Left lobe of liver (tissue), 2 donors: ENCODE results near the gene DOCK1. TPM values are rescaled to one million over a fixed set of nuclear protein-coding genes. Genes with fewer than 3 reads are reported as not detected.

ENCODE experiments used
- ATAC-seq: fragments of 200-7000 bp; cut with Tn5 transposase; one replicate; pipeline ENCODE4 v1.9.1; 2020; ENCODE audit warnings: mild to moderate bottlenecking, moderate library complexity
- DNase-seq: peaks from one replicate; pipeline ENCODE4 v3.0.0-alpha.2; 2020; ENCODE audit warnings: low spot score
- total RNA-seq: library from RNA; stranded (reverse); gene quantifications from one replicate; pipeline ENCODE4 v1.2.1, GENCODE V29; 2021
- donor health status: DM: no; HTN: no; CAD: no; lungs with moderate emphysema.
- donor health status: DM: no; HTN: yes; CAD: no.

DOCK1 gene
- total RNA-seq, 1 donor from 2014 or later: 14.7 TPM

DNA sequence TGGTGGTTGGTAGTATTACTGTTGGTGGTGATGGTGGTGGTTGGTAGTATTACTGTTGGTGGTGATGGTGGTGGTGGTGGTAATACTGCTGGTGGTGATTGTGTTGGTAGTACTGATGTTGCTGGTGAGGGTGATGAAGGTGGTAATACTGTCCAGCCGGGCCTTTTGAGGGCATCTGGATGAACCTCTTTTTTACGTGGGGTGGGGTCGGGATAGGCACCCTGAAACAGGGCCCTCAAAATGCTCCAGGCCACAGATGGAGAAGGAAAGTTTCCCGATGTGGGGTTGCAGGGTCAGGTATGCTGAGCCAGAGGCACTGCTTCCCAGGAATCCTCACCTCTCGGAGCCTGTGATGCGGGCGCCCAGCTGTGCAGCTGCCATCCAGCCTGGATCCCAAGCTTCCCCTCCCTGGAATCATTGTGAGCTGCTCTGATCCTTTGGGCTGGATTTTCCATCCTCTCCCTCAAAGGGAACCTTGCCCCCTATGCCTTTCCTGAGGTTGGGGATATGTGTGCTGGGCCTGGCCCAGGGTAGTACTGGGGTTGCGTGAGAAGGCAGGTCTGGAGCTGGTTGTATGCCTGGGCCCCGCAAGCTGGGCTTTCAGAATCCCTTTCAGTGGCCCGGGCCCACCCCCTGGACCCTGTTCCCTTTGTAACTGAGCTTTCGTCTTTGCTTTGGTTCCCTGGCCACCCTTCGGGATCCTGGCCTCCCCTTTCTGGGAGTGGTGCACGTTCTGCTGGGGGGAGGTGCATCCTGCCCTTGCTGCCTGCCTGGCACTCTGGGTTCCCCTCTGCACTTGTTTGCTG, 43.3 kb downstream of the DOCK1 start:
- ATAC-seq (no peak), DNase-seq (no peak)

DNA sequence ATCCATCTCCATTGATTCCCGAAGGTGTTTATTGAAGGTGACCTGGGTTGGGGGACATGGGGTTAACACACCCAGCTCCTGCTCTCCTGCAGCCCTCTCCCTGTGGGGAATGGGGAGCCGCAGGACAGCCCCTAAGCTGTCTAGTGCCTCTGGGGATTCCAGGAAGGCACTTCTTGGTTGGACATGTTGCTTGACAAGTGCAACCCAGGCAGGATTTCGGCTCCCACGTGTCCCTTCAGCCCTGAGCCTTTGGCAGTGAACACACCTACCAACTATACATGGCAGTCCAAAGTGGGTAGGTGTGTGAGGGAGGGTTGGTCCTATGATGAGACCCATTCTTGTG, 43.9 kb downstream of the DOCK1 start:
- DNase-seq (no peak), ATAC-seq (no peak)

DNA sequence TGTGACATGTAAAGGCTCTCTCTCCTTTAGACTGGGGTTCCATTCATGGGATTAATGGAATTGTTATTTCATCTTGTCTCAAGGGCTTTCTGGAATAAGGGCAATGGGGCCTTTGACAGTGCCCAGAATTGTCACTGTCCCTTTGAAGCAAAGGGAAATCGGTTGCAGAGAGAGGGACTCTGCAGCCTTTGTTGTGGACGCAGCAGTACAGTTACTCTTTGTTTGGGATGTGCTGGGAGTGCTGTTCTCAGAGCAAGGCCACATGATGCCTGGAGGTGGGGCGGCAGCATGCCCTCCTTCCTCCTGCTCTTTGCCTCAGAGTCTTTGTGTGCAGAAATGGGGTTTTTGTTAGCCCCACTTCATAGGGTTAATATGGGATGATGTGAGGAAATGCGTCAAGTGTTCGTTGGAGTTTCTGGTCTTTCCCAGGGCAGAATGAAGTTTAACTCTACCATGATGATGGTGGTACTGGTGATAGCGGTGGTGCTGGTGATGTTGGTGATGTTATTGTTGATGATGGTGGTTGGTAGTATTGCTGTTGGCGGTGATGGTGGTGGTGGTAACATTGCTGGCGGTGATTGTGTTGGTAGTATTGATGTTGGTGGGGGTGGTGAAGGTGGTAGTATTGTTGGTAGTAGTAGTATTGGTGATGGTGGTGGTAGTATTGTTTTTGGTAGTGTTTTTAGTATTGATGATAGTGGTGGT, 45.3 kb downstream of the DOCK1 start:
- ATAC-seq (no peak), DNase-seq (no peak)

DNA sequence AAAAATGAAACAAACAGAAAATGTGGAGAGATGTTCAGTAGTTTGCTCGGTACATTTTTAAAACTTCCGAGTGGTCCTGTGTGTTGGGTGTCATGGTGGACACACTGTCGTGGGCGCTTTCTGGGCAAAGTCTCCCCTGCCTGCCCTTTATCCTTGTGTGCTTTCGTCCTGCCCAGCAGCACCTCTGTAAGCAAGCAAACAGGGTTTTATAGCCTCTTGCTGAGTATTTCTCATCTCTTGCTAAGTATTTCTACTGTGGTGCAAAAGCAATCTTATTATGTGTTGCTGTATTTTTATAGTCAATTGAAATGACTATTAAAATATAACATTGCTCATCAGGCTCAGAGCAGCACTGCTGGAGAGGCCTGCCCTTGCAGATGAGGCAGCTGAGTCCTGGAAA, 48.7 kb downstream of the DOCK1 start:
- ATAC-seq: no peak
- no peak for DNase-seq

DNA sequence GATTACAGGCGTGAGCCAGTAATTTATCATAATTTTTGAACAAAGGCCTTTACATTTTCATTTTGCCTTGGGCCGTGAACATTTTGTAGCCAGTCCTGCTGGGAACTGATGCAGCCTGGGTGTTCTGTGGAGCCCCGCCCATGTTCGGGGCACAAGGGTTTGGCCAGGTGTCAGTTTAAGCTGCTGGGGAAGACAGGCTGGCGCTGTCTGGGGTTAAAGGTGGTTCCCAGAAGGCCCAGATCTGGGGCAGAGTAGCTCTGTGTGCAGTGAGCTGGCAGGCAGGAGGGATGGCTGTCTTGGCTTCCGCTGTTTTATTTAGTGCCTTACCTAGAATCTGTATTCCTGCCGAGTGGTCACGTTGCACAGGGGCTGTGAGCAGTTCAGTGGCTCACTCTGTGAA, 50.2 kb downstream of the DOCK1 start:
- ATAC-seq: peak; percentile 91

DNA sequence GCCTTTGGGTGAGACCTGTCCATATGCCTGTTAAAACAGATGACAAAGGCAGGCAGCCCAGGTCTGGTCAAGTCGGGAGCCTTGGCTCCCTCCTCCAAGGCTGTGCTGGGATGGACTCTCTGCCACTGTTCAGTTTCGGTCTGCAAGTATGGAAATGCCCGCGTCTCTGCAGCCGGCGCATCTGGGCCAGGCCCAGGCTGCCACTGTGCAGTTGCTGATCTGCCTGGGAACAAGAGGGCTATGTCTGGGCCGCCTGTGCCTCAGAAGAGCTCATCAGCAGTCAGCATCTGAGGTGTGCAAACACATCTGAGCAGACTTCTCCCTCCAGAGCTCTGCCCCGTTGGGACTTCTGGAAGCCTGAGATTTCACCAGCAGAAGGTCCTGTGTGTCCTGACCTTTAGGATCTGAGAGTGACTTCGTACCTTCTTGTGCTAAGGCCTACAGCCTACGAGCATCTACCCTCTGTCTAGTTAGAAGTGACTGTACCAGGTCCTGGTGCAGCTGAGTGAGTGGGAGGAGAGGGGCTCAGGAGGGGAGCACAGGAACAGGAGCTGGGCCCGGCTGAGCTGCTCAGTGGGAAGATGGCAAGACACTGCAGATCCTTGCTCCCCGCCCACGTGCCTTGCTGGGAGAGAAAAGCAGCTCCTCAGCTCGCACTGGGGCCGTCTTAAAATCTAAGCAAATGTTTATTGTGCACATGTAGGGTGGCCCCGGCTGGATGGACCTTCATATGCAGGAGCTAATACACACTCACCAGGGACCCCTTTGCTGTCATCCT, 50.9 kb downstream of the DOCK1 start:
- DNase-seq (no peak), ATAC-seq (peak; percentile 10)

More for the DNA sequence above, 50.2 kb downstream of the DOCK1 start:
- DNase-seq: peak; percentile 60

DNA sequence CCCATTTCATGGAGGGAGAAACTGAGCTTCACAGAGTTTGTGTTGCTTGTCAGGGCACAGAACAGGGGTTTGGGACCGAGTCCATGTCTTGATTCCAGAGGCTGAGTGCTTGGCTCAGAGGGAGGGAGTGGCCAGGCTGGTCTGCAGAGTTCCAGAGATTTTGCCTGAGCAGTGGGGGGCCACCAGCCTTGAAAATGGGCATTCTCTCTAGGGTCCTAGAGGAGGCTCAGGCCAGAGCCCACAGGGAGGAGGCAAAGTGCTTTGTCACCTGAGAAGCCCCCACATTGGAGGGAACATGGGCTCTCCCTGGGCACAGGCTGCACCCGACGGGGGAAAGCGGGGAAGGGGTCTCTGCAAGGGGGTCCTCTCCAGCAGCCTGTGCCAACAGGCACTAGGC, 51.5 kb downstream of the DOCK1 start:
- ATAC-seq (no peak), DNase-seq (no peak)

DNA sequence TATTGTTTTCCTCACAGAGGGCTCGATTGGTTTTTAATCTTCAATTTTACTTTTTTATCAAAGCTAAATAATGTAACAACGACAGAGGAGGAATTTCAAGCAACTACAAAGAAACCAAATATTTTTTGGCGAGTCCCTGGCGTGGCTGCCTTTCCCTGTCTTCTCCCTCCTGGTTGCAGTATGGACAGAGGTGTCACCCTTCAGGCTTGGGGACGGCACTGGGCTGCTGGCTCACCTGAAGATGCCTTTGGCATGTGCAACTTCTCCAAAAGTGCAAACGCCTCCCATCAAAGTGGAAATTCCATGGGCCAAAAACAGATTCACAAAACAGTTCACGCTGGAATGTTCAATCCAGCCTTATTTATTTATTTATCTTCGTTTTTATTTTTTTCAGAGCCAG, 51.9 kb downstream of the DOCK1 start:
- ATAC-seq (no peak), DNase-seq (no peak)

DNA sequence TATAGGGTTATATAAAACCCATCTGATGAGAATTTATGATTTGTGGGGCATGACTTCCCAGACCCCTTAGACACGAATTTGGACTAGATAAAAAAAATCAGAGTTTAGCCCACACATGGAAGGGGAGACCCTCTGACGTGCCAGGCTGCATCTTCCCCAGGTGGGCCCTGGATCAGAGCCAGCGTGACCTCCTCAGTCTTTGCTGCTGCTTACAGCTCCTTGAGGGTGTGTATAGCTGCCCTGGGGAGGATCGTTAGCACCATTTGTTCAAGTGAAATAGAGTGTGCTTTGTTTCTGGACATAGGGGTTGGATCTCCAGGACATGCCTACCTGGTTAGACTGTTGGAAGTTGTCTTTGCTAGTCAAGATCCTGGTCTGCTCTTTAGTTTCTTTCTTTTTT, 54.2 kb downstream of the DOCK1 start:
- DNase-seq (no peak), ATAC-seq (no peak)

DNA sequence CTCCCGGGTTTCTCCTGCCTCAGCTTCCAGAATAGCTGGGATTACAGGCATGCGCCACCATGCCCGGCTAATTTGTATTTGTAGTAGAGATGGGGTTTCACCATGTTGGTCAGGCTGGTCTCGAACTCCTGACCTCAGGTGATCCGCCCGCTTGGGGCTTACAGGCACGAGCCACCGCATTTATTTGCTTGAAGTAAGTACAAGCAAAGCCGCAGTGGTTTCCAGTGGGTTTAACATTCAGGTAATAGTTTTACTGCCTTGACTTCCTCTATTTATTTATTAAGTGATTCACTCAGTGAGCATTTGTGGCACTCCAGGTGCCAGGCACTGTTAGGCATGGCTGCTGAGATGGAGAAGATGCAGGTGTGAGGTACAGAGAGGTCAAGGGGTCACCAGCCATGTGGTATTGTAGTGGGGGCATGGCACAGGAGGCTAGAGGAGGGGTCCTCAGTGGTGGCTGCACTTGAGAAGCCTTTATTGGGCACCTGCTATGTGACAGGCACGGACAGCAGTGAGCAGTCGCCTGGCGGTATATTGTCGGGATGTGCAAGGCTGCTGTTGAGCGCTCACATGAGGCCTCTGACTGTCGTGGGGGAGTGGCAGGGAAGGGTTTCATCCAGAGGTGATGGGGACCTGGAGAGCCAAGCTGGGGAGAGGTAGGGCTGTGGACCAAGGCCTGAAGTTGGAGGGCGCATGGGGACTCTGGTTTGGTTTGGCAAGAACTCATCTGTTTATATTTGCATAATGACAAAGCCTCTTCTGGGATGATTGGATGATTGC, 54.9 kb downstream of the DOCK1 start:
- ATAC-seq: no peak
- no peak for DNase-seq

DNA sequence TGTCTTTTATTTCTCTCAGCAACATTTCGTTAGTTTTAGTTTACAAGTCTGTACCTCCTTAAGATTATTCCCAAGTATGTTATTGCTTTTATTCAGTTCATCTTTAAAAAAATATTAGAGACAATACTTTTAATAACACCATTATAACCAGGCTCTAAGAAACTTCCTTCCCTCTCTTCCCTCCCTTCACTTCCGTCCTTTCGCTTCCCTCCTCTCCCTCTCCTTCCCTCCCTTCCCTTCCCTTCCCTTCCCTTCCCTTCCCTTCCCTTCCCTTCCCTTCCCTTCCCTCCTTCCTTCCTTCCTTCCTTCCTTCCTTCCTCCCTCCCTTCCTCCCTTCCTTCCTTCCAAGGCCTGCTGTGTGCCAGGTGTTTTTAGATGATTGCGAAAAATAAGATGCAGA, 58.1 kb downstream of the DOCK1 start:
- ATAC-seq (no peak), DNase-seq (no peak)

DNA sequence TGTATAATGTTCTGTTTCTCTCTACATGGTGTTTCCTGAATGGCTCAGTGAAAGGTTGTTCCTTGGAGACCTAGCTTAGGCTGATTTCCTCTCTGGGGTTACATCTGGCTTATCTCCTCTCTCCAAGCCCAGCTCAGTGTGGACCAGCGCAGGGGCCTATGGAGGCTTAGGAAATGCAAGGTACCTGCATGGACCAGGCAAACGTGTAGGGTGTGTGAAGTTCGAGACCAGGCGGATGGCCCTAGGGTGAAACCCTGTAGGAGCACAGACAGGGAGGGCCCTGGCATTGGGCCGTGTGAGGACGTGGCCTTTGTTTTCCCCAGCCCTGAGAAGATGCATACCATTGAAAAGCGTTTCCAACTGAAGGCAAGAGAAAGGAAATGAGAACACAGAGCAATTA, 59.0 kb downstream of the DOCK1 start:
- no peak for ATAC-seq

DNA sequence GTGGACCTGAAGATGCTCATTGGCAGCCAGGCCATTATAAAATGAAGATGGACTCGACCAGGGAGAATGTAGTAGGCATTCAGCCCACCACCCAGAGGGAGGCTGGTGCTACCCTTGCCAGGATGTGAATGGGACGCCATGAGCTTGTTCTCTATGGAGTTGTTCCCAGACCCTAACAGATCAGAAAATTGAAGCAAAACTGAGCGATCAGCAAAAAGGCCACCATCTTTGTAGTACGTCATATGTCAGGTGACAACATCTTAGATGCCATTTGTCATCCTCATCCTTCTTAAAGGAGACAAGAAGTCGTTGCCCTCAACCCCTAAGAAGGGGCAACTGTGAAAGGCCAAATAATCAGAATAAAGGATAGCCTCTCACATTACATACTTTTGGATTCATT, 61.7 kb downstream of the DOCK1 start:
- DNase-seq (no peak), ATAC-seq (no peak)

More for the DNA sequence above, 59.0 kb downstream of the DOCK1 start:
- DNase-seq: no peak

DNA sequence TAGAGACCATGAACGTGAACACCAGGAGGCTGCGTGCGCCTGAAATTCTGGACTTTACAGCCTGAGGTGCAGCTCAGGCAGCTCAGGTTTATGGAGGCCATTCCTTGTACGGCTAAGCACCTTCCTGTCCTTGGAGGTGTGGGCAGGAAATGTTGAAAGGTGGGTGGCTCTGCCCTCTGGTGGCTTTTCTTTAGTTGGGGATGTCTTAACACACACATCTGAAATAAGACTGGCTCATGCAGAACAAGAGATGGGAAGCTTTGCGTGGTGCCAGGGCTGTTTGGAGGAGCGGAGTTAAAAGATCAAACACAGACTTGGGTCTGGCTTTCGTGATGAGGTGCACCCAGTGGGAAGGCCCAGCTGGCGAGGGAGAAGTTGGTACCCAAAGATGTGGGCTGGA, 64.1 kb downstream of the DOCK1 start:
- ATAC-seq: peak; percentile 49
- DNase-seq: no peak

DNA sequence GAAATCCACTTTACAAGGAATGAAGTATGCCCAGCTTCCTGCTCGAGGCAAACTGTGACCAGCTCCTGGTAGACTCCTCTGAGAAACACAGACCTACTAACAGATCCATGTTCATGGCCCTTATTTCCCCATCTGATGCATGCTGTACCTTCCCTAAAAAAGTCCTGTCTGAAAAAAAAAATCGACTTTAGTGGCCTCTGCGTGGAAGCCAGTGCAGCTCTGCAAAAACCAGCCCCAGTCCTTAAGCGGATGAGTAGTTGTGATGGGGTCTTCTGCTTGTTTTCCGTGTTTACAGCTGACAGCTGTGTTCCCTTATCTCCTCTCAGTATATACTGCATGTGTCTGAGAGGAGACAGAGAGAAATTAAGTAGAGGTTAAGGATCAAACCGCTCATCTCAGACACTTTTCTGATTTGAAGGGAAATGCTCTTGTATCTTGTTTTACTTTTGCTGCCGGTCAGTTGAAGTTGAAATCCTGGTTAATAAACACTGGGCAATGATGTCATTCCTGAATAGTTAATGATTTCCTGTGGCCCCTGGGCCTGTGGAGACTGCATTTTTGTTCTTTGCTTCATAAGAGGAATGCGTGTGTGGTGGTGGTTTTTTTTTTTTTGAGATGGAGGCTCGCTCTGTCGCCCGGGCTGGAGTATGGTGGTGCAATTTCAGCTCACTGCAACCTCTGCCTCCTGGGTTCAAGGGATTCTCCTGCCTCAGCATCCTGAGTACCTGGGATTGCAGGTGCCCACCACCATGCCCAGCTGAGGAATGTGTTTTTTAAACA, 67.6 kb downstream of the DOCK1 start:
- DNase-seq: no peak
- ATAC-seq: peak; percentile 93

DNA sequence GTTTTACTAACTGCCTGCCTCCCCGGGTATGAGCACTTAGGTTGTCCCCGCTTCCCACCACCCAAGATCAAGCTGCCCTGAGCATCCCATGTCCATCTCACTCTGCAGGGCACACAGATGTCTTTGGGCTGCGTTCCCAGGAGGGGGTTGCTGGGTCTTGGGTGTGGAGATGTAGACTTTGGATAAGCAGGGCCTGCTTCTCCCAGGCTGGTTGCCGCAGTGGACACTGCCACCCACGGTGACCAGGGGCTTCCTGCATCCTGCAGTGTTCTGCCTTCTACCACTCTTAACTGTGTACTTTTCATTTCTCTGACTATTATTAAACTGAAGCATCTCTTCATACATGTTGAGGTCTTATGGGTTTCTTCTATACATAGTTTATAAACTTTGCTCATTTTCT, 70.0 kb downstream of the DOCK1 start:
- ATAC-seq (no peak), DNase-seq (no peak)

DNA sequence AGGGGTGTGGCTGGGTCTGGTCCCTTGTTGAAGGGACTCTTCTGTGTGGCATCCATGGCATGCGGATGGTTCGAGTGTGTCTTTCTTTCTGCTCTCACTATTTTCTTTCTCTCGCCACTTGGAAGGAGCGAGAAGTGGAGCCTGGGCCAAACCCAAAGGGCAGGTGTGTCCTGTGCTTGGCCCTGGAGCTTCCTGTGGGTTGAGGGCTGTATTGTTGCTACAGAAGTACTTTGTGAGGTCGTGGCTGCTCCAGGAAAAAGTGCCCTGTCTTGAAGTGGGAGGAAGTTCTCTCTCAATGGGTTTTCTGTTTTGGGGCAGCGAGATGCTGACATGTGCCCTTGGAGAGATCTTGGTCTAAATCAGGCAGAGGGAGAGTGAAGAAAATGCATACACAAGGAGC, 72.0 kb downstream of the DOCK1 start:
- DNase-seq: no peak

DNA sequence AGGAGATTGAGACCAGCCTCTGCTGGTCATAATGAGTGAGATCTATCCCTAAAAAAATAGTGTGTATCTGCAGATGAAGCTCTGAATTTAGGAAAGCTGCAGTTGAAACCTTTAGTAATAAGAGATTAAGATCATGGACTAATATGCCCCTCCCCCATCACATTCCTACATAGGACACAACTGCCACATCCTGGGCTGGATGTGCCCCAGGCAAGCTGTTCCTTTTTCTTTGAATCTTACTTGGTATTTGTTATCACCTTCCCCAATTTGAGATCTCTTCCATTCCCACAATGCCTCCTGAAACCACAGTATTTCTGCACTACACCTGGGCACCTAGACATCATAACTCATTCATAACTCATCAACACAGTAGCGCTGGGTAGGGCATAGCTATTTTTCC, 74.1 kb downstream of the DOCK1 start:
- DNase-seq: no peak
- no peak for ATAC-seq

More for the DNA sequence above, 72.0 kb downstream of the DOCK1 start:
- ATAC-seq: no peak

DNA sequence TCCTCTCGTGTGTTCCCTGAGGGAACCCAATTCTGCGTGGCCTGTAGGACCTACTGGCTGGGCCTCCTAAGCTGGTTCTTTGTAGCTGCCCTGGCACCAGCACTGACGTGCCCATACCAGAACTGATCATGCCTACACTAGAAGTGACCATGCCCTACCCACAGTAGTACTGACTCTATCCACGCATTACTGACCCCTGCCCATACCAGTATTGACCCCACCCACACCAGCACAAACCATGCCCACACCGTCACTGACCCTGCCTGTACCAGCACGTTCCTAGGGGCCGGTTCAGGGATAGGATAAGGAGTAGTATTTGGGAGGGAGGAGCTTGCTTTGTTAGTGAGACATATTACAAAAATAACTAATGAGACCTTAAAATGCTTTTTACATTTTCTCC, 88.0 kb downstream of the DOCK1 start:
- ATAC-seq: no peak
- no peak for DNase-seq
